GM21619 (cell line): ENCODE results near the gene DGUOK.
A peak's percentile ranks its signal among the peaks of the same experiment; 100 is the strongest.
"Not testable (repeated sequence)": the region's sequence is repeated elsewhere in the genome, so short reads cannot be mapped to it uniquely, and the experiment has no call there.

Experiments
- ATAC-seq: cut with Tn5 transposase; IDR thresholded peaks from one replicate; pipeline ENCODE4 v1.9.1; 2021; ENCODE audit not compliant: unreplicated experiment

The DGUOK gene

GRCh38 chr2:73926493-73927327 lies at the start of gene DGUOK:
DGUOK (plus strand) TSS chr2:73926880; CDS start chr2:73926911, 31 bp downstream.
- peak; percentile 99 for ATAC-seq

DNA sequence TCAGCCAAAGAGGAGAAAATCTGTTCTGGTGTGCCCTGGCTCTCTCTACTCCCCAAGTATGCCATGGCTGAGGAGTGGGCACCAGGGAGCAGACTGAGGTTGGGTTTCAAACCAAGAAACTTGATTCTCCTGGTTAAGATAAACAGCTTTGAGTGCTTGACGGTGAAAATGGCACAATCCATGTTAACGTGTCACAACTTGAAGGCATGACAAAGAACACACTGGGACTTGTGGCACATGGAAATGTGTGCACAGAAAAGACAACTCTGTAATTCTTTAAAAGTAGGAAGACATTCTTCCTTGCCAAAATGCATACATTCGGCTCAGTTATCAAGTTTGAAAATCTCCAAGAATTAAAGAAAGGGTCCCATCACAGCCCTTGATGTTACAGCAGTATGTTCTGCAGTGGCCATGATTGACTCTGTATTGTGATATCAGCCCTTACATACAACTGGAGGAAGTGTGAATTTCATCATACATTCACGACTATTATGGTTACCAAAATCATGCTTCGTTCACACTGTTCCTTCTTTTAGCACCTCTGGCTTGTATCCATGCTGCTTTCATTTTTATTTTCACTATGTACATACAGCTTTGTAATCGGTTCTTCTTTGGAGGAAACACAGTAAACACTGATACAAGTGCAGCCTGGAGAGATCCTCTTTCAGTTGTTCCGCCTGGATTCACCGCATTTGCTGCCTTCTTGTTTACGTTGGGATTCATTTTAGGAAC lies 49.4 kb upstream of the DGUOK start:
- ATAC-seq = no peak

GRCh38 chr2:73877984-73878383 lies 48.7 kb upstream of the DGUOK start:
- not testable (repeated sequence) for ATAC-seq

GRCh38 chr2:73885406-73885805 lies 41.3 kb upstream of the DGUOK start:
- no peak for ATAC-seq

DNA sequence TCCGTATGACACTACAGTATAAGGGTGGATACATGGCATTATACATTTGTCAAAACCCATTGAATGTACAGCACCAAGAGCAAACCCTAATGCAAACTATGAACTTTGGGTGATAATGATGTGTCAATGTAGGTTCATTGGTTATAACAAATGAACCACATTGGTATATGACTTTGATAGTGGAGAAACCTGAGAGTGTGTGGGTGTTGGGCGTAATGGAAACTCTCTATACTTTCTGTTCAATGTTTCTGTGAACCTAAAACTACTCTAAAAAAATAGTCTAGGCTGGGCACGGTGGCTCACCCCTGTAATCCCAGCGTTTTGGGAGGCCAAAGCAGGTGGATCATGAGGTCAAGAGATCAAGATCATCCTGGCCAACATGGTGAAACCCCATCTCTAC lies 40.3 kb upstream of the DGUOK start:
- no peak for ATAC-seq

- not testable (repeated sequence) for ATAC-seq
Measured at GRCh38 chr2:73887596-73888353, 38.9 kb upstream of the DGUOK start.

DNA sequence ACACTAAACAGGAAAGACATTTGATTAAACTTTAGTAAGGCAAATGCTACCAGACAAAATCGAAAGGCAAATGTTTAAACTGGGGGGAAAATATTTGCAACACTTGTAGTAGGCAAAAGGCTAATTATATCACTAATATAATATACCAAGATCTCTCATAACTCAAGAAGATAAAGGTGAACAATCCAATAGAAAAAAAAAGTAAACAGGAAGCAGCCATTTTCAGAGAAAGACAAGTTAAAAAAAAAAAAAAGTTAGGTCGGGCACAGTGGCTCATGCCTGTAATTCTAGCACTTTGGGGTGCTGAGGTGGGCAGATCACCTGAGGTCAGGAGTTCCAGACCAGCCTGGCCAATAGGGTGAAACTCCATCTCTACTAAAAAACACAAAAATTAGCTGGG lies 38.3 kb upstream of the DGUOK start:
- ATAC-seq = no peak

GRCh38 chr2:73889206-73889605 lies 37.5 kb upstream of the DGUOK start:
- ATAC-seq = no peak

DNA sequence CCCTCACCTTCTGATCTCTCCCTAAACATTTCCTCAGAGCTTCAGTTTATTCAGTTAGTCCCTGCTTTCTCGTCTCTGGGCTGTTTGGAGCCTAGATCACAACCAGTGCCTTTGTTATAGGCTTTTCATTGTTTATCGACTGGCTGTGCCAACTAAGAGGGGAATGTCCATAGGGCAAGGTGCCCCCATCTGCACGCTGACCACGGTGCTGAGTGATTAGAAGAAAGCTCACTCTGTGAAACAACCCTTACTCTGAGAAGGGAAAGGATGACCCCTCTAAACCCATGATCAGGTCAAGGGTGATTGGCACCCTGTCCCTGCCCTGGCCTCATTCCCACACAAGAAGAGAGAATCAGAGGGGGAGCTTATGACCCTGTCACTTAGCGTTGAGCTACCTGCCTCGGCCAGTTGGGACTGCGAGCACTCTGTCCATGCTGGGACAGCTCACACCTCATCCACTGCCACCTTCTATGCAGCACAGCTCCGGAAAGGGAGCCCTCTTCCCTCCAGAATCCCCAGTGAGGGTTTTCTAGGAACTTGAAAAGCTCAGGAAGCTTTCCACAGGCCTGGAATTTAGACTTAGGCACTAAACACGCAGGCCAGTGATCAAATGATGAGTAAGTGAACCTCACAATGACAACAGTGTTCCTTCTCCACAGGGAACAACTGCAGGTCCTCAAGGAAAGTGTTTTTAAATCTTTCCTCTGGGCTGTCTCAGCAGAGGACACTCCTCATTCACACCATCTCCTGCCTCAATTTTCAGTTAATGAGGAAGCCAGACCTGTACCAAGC lies 36.2 kb upstream of the DGUOK start:
- no peak for ATAC-seq

- no peak for ATAC-seq
Measured at GRCh38 chr2:73891276-73891901, 35.3 kb upstream of the DGUOK start.

- ATAC-seq = no peak
Measured at GRCh38 chr2:73892631-73893329, 33.9 kb upstream of the DGUOK start, which contains the start of gene ACTG2. ACTG2 (plus strand) TSS chr2:73893008; CDS start chr2:73901312, 8,304 bp downstream.

GRCh38 chr2:73893764-73894474 lies 32.8 kb upstream of the DGUOK start:
- no peak for ATAC-seq

DNA sequence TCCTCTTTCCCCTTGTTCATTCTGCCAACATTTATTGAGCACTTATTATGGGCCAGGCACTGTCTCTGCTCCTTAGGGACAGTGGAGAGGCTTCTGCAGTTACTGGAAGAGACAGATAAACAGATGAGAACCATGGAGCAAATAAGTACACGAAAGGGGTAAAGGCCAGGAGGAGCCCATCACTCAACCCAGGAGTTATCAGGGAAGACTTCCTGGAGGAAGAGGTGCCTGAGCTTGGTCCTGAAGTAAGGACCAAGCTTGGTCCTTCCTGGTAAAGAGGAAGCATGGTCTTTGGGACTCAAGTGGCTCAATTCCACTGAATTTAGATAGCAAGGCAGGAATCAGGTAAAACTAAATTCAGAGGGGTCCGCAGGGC lies 32.2 kb upstream of the DGUOK start:
- no peak for ATAC-seq

DNA sequence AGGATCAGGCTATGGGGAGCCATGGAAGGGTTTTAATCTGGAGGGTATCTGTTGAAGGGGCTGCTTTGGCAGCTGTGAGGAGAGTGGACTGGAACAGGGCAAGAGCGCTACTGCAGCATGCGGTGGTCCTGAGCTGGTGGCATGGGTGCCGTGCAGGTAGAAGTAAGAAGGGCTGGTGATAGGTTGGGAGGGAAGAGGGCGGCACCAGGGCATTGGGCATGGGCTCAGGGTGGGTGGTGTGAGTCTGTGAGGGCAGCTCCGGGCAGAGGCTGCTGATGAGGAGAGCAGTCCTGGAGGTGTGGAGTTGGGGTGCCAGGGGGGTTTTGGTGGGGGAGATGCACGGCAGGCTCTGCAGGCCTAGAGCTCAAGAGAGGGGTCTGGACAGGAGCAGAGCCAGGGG lies 31.8 kb upstream of the DGUOK start:
- no peak for ATAC-seq

- ATAC-seq = no peak
Measured at GRCh38 chr2:73895473-73895872, 31.2 kb upstream of the DGUOK start.

DNA sequence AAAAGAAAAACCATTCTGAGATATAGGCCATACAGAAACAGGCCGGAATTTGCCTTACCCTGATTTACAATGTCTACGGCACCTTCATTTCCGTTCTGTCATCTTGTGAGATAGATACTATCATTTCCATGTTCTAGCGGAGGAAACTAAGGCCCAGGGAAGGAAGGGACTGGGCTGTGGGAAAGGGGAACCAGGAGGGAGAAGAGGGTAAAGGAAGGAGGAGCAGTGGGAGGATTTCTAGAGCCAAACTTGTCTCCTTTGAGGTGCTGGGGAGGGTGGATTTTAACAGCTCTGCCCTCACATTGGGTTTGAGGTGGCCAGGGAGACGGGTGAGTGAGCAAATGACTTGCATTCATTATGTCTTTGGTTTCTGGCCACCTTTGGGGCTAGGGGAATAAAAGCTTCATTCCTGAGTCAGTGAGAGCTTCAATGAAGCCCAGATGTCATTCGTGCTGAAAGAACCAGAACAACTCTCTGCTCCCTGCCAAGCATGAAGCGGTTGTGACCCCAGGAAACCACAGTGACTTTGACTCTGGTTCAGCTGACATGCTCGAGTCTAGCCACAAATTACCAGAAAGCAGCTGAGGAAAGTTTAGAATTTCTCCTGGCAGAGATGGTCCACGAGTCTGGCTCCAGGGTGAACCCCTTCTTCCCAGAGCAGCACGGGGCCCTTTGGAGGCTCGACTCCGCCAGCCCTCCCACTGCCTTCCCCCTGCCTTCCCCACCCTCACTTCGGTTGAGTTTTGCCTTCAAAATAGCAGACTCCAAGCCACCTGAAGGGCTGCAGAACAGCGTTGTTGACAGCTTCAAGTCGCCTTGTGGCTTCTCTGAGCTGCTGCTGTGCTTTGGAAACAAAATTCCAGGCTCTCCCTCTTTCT lies 30.1 kb upstream of the DGUOK start:
- peak; percentile 69 for ATAC-seq

- ATAC-seq = no peak
Measured at GRCh38 chr2:73897240-73897583, 29.5 kb upstream of the DGUOK start.

DNA sequence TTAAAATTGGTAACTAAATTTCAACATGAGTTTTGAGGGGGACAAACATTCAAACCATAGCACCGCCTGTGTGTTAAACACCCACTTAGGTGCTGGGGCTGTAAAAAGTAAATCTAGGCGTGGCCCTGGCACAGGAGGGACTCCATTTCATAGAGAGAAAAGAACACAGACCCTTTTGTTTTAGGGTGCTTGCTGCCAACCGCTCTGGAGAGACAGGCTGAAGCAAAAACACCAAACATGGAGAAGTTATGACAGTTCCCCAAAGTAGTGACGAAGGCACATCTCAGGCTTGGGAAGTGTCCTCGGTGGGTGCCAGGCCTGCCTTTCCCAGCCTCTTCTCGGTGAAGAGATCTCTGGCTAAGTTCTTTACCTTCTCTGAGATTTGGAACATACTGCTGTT lies 28.7 kb upstream of the DGUOK start:
- ATAC-seq = no peak
